ENCODE results near the gene NOTO. TPM values are rescaled to one million over a fixed set of nuclear protein-coding genes. Genes with fewer than 3 reads are reported as not detected.
A peak's percentile ranks its signal among the peaks of the same experiment; 100 is the strongest.

NOTO gene
- total RNA-seq, 1 donor from 2014 or later = not detected

DNA sequence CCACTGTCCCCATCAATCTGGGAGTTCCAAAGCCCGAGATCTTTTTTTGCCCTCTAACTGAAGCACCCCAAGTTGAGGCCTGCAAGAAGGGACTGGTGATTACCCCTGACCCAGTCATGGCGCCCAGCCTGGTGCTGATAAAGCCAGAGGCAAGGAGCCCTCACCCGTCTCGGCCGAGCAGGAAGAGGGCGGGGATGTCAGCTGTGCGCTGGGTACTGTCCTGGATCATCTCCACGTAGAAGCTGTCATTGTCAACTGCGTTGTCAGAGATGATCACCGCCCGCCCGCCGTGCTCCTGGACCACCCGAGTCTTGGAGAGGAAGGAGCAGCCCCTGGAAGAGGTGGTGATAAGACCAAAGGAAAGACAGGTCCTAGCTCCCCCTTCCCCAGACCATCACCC, 26.3 kb downstream of the NOTO start:
- Mint-ChIP-seq H3K4me3 (no peak overlapping the region), H3K27ac (no peak overlapping the region), H3K27me3 (ENCODE audit: insufficient read depth) (no peaks in the 10 kb centered on the region), H3K36me3 (ENCODE audit: low read depth) (peaks cover 5% of the 10 kb centered on the region), H3K4me1 (ENCODE audit: low read depth) (peaks cover 6% of the 10 kb centered on the region), H3K9me3 (no peaks in the 10 kb centered on the region)
- DNase-seq (ENCODE audit: low spot score) = no peak
- intact Hi-C loops (cut with micrococcal nuclease) = no loop called here

DNA sequence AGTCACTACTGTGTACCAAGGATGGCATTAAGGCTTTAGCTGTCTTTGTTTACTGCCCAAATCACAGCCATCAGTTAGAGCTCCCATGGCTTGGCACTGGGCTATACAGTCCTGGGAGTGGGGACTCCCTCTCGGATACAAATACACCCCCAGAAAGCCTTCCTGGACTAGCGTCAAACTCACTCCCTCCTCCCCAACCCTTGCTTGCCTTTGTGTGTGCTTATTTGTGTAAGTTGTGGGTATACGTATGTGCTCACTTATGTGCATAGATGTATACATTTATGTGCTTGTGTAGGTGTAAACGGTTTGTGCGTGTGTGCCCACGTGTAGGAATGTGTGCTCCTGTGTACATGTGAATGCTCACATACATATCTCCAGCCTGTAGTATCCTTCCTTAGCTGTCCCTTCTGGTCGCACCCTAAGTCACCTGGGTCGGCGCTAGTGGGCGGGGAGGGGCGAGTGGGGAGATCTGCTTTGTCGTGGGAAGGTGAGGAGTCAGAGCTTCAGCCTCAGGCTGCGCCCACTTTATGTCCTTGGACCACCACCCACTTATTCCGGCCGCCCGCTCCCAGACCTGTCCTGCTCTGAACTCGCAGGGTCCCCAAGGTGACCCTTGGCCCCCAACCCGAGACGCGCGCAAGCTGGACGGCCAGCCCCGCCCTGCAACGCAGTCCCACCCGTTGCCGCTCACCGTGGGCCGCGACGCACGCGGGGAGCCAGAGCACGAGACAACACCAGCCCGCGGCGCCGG, 30.2 kb downstream of the NOTO start:
- Mint-ChIP-seq H3K4me3 (peak overlapping the region; percentile 95), H3K27ac (peak overlapping the region; percentile 68), H3K36me3 (ENCODE audit: low read depth) (peaks cover 20% of the 10 kb centered on the region), H3K9me3 (no peaks in the 10 kb centered on the region), H3K4me1 (ENCODE audit: low read depth) (peaks cover 28% of the 10 kb centered on the region), H3K27me3 (ENCODE audit: insufficient read depth) (no peaks in the 10 kb centered on the region)
- intact Hi-C loops (cut with micrococcal nuclease) = loop anchor here (1.0 to 10.0 kb wide), 7 partner anchors 18 to 1725 kb away; partner anchors contain the start of genes FBXO41, HK2, POLE4 and SFXN5
- no peak for DNase-seq (ENCODE audit: low spot score)

DNA sequence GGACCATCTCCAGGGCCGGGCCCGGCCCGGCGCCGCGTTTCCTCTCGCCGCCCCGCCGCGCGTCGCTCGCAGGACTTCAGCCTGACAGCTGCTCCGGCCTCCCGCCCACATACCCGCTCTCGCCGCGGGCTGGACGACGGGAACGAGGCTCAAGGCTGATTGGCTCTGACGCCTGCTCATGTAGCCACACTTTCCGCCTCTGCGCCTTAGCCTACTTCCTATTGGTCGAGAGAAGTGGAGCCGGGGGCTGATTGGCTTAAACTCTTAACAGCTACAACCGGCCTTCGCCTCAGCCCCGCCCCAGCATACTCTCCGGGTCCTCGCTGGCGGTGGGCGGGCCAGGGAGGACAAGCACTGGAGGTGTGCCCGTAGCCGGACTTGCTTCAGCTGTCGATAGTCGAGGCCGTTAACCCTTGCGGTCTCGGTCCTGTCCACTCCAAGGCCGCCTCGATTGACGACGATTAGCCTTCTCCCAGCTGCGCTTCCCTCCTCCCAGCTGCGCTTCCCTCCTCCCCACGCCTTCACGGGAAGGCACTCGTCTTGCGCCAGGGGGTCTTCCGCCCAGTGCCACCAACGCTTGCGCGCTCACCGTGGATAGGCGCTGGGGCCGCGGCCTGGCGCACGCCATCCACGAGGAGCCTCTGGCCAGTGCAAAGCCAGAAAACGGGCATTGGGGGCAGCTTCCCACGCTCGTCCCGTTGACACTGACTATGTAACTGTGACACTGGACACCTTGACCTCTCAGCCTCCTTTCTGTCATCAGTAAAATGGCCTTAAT, 31.0 kb downstream of the NOTO start, which contains the start of gene PRADC1:
TSS of gene PRADC1 (minus strand) at position 86 of the 778 bp plus-strand sequence. CDS start at position 7, 79 bp downstream.
- peaks cover 20% of the 10 kb centered on the region for H3K36me3 Mint-ChIP-seq (ENCODE audit: low read depth)
- H3K4me1 Mint-ChIP-seq (ENCODE audit: low read depth) = peaks cover 28% of the 10 kb centered on the region
- peak within 1 kb of the TSS; percentile 96 for H3K27ac Mint-ChIP-seq
- peak; percentile 96 for DNase-seq (ENCODE audit: low spot score)
- no peaks in the 10 kb centered on the region for H3K27me3 Mint-ChIP-seq (ENCODE audit: insufficient read depth)
- intact Hi-C loops (cut with micrococcal nuclease) = loop anchor here (1.0 to 10.0 kb wide), 7 partner anchors 19 to 1724 kb away; partner anchors contain the start of genes FBXO41, HK2, POLE4 and SFXN5
- peak within 1 kb of the TSS; percentile 95 for H3K4me3 Mint-ChIP-seq
- H3K9me3 Mint-ChIP-seq = no peaks in the 10 kb centered on the region

DNA sequence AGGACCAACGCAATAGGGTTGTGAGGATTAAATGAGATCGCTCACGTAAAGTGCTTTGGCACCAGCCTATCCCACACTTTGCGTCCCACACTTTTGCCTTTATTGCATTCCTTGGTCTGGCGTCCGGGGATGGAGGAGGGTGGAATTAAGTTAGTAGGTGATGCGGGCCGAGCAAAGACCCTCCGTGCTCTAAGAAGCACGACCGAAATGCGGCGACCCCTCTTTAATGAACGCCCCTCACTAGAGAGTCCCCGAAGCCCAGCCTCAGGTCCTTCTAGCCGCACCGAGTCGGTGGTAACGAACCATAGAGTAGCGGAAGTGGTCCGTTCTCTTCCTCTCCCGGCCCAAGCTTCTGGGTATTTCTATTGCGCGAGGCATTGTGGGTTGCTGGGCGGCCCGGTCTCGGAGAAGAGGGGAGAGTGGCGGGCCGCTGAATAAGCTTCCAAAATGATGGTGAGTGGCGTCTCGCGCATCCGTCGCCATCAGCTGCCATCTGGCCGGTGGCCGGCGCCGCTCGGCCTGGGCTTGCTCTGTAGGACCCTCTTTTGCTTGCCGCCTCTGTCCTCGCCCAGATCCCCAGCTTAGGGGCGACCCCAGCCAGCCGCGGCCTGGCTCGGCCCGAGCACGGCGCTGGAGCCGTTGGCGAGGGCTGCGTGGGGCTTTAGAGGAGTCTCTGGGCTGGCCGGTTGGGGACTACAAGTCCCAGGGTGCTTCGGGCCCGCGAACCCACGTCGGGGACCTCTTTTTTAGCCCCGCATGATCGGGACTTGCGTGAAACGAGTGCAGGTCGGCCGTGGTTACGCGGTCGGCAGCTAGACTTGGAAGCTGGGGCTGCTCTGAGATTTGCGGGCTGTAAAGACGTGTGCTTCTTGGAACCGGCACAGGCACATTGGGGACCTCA, 31.8 kb downstream of the NOTO start, which contains the start of gene CCT7:
TSS of gene CCT7 (plus strand) at position 377 of the 901 bp plus-strand sequence. CDS start at position 448, 71 bp downstream.
- peak within 1 kb of the TSS; percentile 95 for H3K4me3 Mint-ChIP-seq
- peak within 1 kb of the TSS; percentile 96 for H3K27ac Mint-ChIP-seq
- peak; percentile 85 for DNase-seq (ENCODE audit: low spot score)
- peaks cover 30% of the 10 kb centered on the region for H3K4me1 Mint-ChIP-seq (ENCODE audit: low read depth)
- no peaks in the 10 kb centered on the region for H3K9me3 Mint-ChIP-seq
- intact Hi-C loops (cut with micrococcal nuclease) = loop anchor here (1.0 to 10.0 kb wide), 12 partner anchors 20 to 1723 kb away; partner anchors contain the start of genes ALMS1, EGR4, FBXO41 and HK2
- no peaks in the 10 kb centered on the region for H3K27me3 Mint-ChIP-seq (ENCODE audit: insufficient read depth)
- H3K36me3 Mint-ChIP-seq (ENCODE audit: low read depth) = peaks cover 20% of the 10 kb centered on the region

DNA sequence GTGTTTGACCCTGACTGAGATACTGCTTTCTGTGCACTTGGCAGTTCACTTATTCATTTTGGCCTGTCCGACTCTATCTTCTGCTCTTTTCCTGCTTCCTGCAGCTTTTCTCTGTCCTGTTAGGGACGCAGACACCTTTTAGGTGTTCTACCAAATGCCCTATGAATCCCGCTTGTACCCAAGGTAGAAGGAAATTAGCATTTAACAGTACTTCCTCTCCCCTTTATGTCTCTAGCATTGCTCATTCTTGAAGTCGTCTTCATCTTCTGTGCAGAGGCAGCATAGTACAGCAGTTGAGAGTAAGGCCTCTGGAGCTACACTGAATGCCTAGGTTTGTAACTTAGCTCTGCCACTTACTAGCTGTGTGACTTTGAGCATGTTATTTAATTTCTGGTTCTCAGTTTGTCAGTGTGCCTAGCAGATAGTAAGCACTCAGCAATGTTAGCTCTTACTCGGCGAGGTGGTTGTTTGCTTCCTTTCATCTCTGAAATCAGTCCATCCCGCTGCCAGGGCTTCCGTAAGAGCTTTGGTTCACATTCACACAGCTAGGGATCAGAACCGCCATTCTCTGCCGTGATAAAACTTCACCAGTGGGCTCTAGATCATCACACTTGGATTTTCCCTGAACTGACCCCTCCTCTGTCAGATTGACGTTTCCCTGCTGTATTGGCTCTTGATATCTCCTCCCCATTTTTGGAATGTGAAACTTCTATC, 33.1 kb downstream of the NOTO start:
- peaks cover 27% of the 10 kb centered on the region for H3K36me3 Mint-ChIP-seq (ENCODE audit: low read depth)
- H3K4me1 Mint-ChIP-seq (ENCODE audit: low read depth) = peaks cover 36% of the 10 kb centered on the region
- H3K9me3 Mint-ChIP-seq = no peaks in the 10 kb centered on the region
- DNase-seq (ENCODE audit: low spot score) = no peak
- intact Hi-C loops (cut with micrococcal nuclease) = loop anchor here (2.0 to 10.0 kb wide), 3 partner anchors 969 to 1599 kb away; partner anchors contain the start of genes HK2 and INO80B
- no peaks in the 10 kb centered on the region for H3K27me3 Mint-ChIP-seq (ENCODE audit: insufficient read depth)
- H3K4me3 Mint-ChIP-seq = peak overlapping the region; percentile 95
- H3K27ac Mint-ChIP-seq = peak overlapping the region; percentile 96

DNA sequence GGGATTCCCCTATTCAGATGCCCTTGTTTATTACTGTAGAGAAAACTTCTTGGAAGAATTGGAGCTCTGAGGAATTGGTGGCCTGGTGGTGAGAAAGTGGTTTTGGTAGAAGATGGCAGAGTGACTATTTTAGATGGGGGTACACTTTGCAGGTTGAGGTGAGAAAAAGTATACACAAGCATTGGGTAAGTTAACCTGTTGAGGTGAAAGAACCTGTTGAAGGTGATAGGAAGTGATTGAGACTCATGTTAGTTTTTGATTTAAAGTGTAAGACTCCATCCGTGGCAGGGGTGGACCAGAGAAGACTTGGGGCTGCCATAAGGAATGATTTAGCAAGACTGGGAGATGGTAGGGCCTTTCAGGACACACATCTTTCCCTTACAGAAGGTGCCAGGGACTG, 34.8 kb downstream of the NOTO start:
- peak overlapping the region; percentile 2 for H3K4me3 Mint-ChIP-seq
- no peak for DNase-seq (ENCODE audit: low spot score)
- H3K27ac Mint-ChIP-seq = peak overlapping the region; percentile 9
- peaks cover 30% of the 10 kb centered on the region for H3K36me3 Mint-ChIP-seq (ENCODE audit: low read depth)
- H3K9me3 Mint-ChIP-seq = no peaks in the 10 kb centered on the region
- intact Hi-C loops (cut with micrococcal nuclease) = loop anchor here (10.0 kb wide), 2 partner anchors 968 to 1598 kb away; partner anchors contain the start of gene HK2
- no peaks in the 10 kb centered on the region for H3K27me3 Mint-ChIP-seq (ENCODE audit: insufficient read depth)
- peaks cover 36% of the 10 kb centered on the region for H3K4me1 Mint-ChIP-seq (ENCODE audit: low read depth)

DNA sequence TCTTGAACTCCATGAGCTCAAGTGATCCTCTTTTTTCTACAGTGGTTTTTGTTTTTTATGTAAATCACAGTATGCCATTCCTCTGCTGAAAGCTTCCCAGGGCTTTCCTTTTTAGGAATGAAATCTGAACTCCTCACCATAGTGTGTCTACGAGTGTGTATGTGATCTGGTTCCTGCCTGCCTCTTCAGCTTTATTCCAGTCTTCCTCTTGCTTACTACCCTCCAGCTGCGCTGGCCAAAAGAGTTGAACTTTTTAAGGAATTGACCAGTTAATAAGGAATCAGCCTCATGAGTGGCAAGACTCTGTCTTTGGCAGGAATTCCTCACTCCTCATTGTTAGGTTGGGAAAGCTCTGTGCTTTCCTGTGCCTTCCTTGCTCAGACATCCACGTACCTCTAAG, 35.8 kb downstream of the NOTO start:
- intact Hi-C loops (cut with micrococcal nuclease) = loop anchor here (10.0 kb wide), 2 partner anchors 967 to 1597 kb away; partner anchors contain the start of gene HK2
- Mint-ChIP-seq H3K27me3 (ENCODE audit: insufficient read depth) (no peaks in the 10 kb centered on the region), H3K27ac (no peak overlapping the region)

DNA sequence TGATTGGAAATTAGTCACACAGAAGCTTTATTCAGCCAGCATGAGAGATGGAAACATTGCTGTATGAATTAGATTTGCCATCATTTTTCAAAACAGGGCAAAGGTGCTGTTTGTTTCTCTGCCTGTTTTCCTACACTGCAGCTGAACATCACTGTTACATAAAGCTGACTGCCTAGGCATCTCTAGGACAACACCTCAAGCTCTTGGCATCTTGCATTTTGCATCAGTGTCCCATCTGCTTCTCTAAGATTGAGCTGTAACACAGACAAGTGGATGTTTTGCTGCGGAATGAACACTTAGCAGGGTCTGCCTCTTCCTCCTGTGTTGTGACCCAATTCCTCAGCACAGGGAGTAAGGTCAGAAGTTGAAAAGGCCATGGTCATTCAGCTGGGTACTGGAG, 36.6 kb downstream of the NOTO start:
- Mint-ChIP-seq H3K9me3 (no peaks in the 10 kb centered on the region), H3K4me1 (ENCODE audit: low read depth) (peaks cover 30% of the 10 kb centered on the region), H3K27me3 (ENCODE audit: insufficient read depth) (no peaks in the 10 kb centered on the region), H3K27ac (no peak overlapping the region), H3K36me3 (ENCODE audit: low read depth) (peaks cover 36% of the 10 kb centered on the region), H3K4me3 (no peak overlapping the region)
- intact Hi-C loops (cut with micrococcal nuclease) = loop anchor here (10.0 kb wide), 2 partner anchors 966 to 1596 kb away; partner anchors contain the start of gene HK2
- DNase-seq (ENCODE audit: low spot score) = no peak

More for the DNA sequence above, 35.8 kb downstream of the NOTO start:
- peaks cover 33% of the 10 kb centered on the region for H3K36me3 Mint-ChIP-seq (ENCODE audit: low read depth)
- H3K9me3 Mint-ChIP-seq = no peaks in the 10 kb centered on the region
- no peak overlapping the region for H3K4me3 Mint-ChIP-seq
- H3K4me1 Mint-ChIP-seq (ENCODE audit: low read depth) = peaks cover 30% of the 10 kb centered on the region
- no peak for DNase-seq (ENCODE audit: low spot score)

DNA sequence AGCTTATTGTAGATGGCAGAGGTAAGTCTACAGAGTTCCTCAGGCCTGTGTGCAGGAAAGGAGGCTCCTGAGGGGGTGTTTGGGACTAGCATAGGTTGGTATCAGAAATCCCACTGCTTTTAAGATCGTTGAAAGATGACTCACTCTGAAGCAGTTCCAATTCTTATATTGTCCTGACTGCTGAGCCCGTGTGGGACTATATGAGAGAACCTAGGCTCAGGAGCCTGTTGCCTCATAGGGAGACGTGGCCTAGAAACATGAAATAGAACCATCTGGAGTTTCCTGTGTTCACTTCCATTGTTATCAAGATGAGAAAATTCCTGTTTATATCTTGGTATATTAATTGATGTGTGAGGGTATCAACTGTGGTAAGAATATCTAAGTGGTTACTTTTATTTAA, 37.4 kb downstream of the NOTO start:
- H3K36me3 Mint-ChIP-seq (ENCODE audit: low read depth) = peaks cover 44% of the 10 kb centered on the region
- H3K4me3 Mint-ChIP-seq = no peak overlapping the region
- no peak overlapping the region for H3K27ac Mint-ChIP-seq
- no peaks in the 10 kb centered on the region for H3K9me3 Mint-ChIP-seq
- DNase-seq (ENCODE audit: low spot score) = no peak
- H3K27me3 Mint-ChIP-seq (ENCODE audit: insufficient read depth) = no peaks in the 10 kb centered on the region
- peaks cover 38% of the 10 kb centered on the region for H3K4me1 Mint-ChIP-seq (ENCODE audit: low read depth)
- intact Hi-C loops (cut with micrococcal nuclease) = loop anchor here (10.0 kb wide), 2 partner anchors 965 to 1595 kb away; partner anchors contain the start of gene HK2

DNA sequence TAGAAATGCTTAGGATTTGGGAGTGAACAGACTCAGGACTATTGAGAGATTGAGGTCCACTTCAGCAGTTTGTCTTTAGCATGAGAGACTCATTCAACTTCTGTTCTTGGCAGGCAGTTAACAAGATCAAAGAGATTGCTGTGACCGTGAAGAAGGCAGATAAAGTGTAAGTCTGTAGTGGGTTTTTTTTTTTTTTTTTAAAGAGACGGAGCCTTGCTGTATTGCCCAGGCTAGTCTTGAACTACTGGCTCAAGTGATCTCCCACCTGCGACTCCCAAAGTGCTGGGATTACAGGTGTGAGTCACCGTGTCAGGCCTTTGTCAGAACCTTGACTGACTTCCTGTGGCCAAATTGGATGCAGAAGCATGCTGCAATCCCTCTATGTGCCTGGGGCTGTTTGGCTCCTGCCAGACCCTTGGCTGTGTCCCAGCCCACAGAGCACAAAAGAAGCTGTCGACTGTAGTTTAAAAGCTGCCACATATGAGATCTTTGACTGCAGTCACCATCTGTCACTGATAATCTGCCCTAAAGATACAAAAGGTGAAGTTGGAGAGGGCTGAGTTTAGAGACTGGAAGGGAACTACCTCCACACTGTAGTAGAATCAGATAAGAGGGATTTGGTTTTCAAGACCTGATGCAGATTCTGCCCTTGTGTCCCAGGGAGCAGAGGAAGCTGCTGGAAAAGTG, 41.7 kb downstream of the NOTO start:
- H3K36me3 Mint-ChIP-seq (ENCODE audit: low read depth) = peaks cover 57% of the 10 kb centered on the region
- no peak for DNase-seq (ENCODE audit: low spot score)
- H3K4me3 Mint-ChIP-seq = no peak overlapping the region
- H3K27ac Mint-ChIP-seq = peak overlapping the region; percentile 40
- H3K4me1 Mint-ChIP-seq (ENCODE audit: low read depth) = peaks cover 32% of the 10 kb centered on the region
- intact Hi-C loops (cut with micrococcal nuclease) = no loop called here
- H3K27me3 Mint-ChIP-seq (ENCODE audit: insufficient read depth) = no peaks in the 10 kb centered on the region
- no peaks in the 10 kb centered on the region for H3K9me3 Mint-ChIP-seq

DNA sequence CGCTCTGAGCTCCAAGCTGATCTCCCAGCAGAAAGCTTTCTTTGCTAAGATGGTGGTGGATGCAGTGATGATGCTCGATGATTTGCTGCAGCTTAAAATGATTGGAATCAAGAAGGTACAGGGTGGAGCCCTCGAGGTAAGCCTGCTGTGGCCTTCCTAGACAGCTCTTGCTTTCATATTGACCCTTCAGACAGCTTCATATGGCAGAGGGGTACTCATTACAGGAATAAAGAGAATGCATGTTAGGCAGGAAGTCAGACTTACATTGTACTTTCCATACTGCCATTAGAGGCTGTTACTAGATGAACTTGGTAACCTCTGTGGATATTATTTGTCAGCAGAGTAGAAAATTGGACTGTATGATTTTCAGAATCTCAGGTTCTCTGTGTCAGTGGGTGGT, 42.2 kb downstream of the NOTO start:
- intact Hi-C loops (cut with micrococcal nuclease) = no loop called here
- Mint-ChIP-seq H3K36me3 (ENCODE audit: low read depth) (peaks cover 59% of the 10 kb centered on the region), H3K27ac (peak overlapping the region; percentile 44), H3K9me3 (no peaks in the 10 kb centered on the region), H3K4me3 (no peak overlapping the region), H3K27me3 (ENCODE audit: insufficient read depth) (no peaks in the 10 kb centered on the region), H3K4me1 (ENCODE audit: low read depth) (peaks cover 26% of the 10 kb centered on the region)
- DNase-seq (ENCODE audit: low spot score) = no peak

Data from activated T-helper 1 cell treated with anti-CD3 and anti-CD28 coated beads, Interleukin-12 subunit alpha, Interleukin-12 subunit beta, Interleukin-2, Interleukin-4 antibody, amounts not matched to agents 30 ng/mL and 10 ng/mL and 1 ng/mL, durations not matched to agents 14 hours and 24 hours and 36 hours (primary cell).